Ascending aorta (tissue), 2 donors: ENCODE results near the gene C10orf95. TPM values are rescaled to one million over a fixed set of nuclear protein-coding genes. Genes with fewer than 3 reads are reported as not detected.

Source experiments
- DNase-seq, 2 donors: peaks; one replicate each; pipeline ENCODE4 v3.0.0-alpha.2; 2019; ENCODE audit warnings: low spot score in 2 of 2
- H3K27ac ChIP-seq, 2 donors: fragments of 200-600 bp; sonication (generic); one replicate each; pipeline ENCODE4 v1.5.1; 2016 to 2017; ENCODE audit warnings: mild to moderate bottlenecking in 1 of 2
- H3K27me3 ChIP-seq: fragments of 200-600 bp; sonication (generic); one replicate; pipeline ENCODE4 v1.5.1; 2017
- H3K36me3 ChIP-seq, 2 donors: fragments of 200-600 bp; sonication (generic); one replicate each; pipeline ENCODE4 v1.5.1; 2016
- H3K4me1 ChIP-seq, 2 donors: fragments of 200-600 bp; sonication (generic); one replicate each; pipeline ENCODE4 v1.5.1; 2016 to 2017; ENCODE audit warnings: mild to moderate bottlenecking in 1 of 2
- H3K4me3 ChIP-seq, 2 donors: fragments of 200-600 bp; sonication (generic); one replicate each; pipeline ENCODE4 v1.5.1; 2016 to 2017; ENCODE audit warnings: mild to moderate bottlenecking in 1 of 2
- H3K9me3 ChIP-seq, 2 donors: fragments of 200-600 bp; sonication (generic); one replicate each; pipeline ENCODE4 v1.5.1; 2016
- CTCF ChIP-seq, 3 experiments: fragments of 200-600 bp in 2 of 3; fragments of 450-650 bp in 1 of 3; sonication (generic) in 2 of 3; IDR thresholded peaks; one replicate each; pipeline ENCODE4 v1.5.1; 2016 to 2019; ENCODE audit warnings: antibody characterized with exemption in 3 of 3, mild to moderate bottlenecking in 1 of 3, moderate library complexity in 1 of 3
- intact Hi-C: fragments of 100-400 bp; cut with DNase I; formaldehyde crosslinking; loops from one replicate; pipeline ENCODE4 v1.15.1; 2023
- total RNA-seq: library from RNA; depleted of rRNA; stranded (reverse); fragments of >200 nt; gene quantifications from one replicate; pipeline ENCODE4 v1.1.0, GENCODE V29; 2016

The C10orf95 gene
- total RNA-seq, 1 donor from 2014 or later, result not detected

DNA sequence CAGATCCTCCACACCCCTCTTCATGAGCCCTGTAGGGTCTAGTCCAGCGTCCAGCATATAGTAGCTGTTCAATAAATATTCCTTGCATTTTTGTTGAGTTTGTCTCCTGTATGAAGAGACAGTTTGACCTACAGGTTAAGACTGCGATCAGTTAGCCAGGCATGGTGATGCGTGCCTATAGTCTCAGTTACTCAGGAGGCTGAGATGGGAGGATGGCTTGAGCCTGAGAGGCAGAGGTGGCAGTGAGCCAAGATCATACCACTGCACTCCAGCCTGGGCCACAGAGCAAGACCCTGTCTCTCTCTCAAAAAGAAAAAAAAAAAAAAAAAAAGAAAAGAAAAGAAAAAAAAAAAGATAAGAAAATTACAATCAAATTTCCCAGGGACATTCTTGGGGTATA, 13.8 kb downstream of the C10orf95 start:
- H3K27me3 ChIP-seq, result no peaks in the 10 kb centered on the region
- H3K36me3 ChIP-seq, result no peaks in the 10 kb centered on the region
- no peak for DNase-seq
- H3K4me3 ChIP-seq, result no peak overlapping the region
- no peak overlapping the region for H3K27ac ChIP-seq
- no peak for TF ChIP-seq CTCF (IDR thresholded peaks at IDR 0.05)
- H3K9me3 ChIP-seq, result no peaks in the 10 kb centered on the region
- H3K4me1 ChIP-seq, result peaks cover 2 to 5% of the 10 kb centered on the region in 2 donors
- intact Hi-C loops, result no loop called here

DNA sequence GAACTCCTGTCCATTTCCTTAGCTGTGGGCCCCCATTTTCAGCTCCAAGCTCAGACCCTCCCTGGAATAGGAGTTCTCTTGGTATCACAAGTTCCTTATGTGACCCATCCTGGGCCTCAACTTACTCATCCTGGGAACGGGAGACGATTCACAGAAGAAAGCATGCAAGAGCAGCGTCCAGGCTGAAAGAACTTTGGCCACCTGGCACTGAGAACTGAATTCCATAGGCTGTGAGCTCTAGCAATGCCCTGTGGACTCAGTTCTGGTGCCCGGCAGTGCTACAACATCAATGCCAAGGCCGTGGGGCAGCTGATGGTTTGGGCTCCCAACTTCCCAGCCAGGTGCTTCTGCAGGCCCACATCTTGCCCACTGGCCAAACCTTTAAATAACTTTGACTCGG, 15.0 kb downstream of the C10orf95 start:
- H3K4me3 ChIP-seq, result no peak overlapping the region

GRCh38 chr10:102435529-102436233, 15.7 kb downstream of the C10orf95 start:
- no peak for DNase-seq
- TF ChIP-seq CTCF (IDR thresholded peaks at IDR 0.05), result no peak
- no peaks in the 10 kb centered on the region for H3K27me3 ChIP-seq
- intact Hi-C loops, result no loop called here
- H3K27ac ChIP-seq, result peak overlapping the region in 1 of 2 donors; percentile 2
- H3K4me3 ChIP-seq, result peak overlapping the region; percentile 23 to 52
- no peaks in the 10 kb centered on the region for H3K9me3 ChIP-seq
- H3K36me3 ChIP-seq, result no peaks in the 10 kb centered on the region
- H3K4me1 ChIP-seq, result peaks cover 8 to 14% of the 10 kb centered on the region in 2 donors

More for the DNA sequence above, 15.0 kb downstream of the C10orf95 start:
- peaks cover 8 to 13% of the 10 kb centered on the region in 2 donors for H3K4me1 ChIP-seq
- DNase-seq, result no peak
- H3K27me3 ChIP-seq, result no peaks in the 10 kb centered on the region
- no peak overlapping the region for H3K27ac ChIP-seq
- intact Hi-C loops, result no loop called here
- no peaks in the 10 kb centered on the region for H3K9me3 ChIP-seq
- no peaks in the 10 kb centered on the region for H3K36me3 ChIP-seq
- TF ChIP-seq CTCF (IDR thresholded peaks at IDR 0.05), result no peak

- no peak for TF ChIP-seq CTCF (IDR thresholded peaks at IDR 0.05)
- DNase-seq, result no peak
- H3K4me3 ChIP-seq, result peak overlapping the region in 1 of 2 donors; percentile 52
- H3K27ac ChIP-seq, result peak overlapping the region in 1 of 2 donors; percentile 2
- intact Hi-C loops, result no loop called here
- H3K9me3 ChIP-seq, result no peaks in the 10 kb centered on the region
- H3K4me1 ChIP-seq, result peaks cover 8 to 14% of the 10 kb centered on the region in 2 donors
- H3K36me3 ChIP-seq, result no peaks in the 10 kb centered on the region
- H3K27me3 ChIP-seq, result no peaks in the 10 kb centered on the region
These were observed 16.2 kb downstream of the C10orf95 start for GRCh38 chr10:102435133-102435497.

DNA sequence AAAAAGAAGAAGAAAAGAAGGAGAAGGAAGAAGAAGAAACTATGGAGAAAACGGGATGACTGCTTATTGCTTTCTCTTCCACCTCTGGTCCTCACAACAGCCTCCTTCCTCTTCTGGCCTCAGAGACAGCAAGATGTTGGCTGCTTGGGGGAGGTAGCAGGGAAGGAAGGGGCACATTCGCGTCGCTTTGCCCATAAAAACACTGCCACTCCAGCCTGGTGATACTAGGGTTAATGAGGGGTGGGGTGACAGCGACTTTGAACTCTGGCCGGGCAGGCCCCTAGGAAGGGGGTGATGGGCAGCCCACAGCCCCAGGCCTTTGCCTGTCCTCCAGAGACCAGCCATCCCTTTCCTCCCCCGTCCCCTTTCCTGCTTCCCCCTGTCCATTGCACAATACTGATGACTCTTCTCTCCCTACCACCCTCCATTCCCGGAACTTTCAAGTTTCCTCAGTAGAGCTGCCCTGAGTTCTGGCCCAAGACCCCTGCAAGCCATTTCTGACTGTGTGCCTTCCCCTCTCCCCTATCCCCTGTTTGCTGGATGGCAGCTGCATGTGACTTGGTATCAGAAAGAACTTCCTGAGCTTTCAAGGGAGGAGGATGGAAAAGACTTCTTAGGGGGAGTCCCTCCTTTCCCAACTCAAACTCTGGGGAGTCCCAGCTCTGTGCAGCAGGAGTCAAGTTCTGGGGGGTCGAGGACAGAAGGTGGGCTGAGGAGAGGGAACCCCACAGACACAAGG, 16.8 kb downstream of the C10orf95 start:
- intact Hi-C loops, result no loop called here
- no peaks in the 10 kb centered on the region for H3K9me3 ChIP-seq
- peaks cover 8 to 14% of the 10 kb centered on the region in 2 donors for H3K4me1 ChIP-seq
- H3K36me3 ChIP-seq, result no peaks in the 10 kb centered on the region
- H3K27ac ChIP-seq, result no peak overlapping the region
- H3K4me3 ChIP-seq, result no peak overlapping the region
- no peaks in the 10 kb centered on the region for H3K27me3 ChIP-seq
- no peak for DNase-seq
- no peak for TF ChIP-seq CTCF (IDR thresholded peaks at IDR 0.05)
